GM18909 (cell line): Measurements from ENCODE around the gene TUG1.

Experiments used
- ATAC-seq: cut with Tn5 transposase; IDR thresholded peaks from one replicate; pipeline ENCODE4 v1.9.1; 2021; ENCODE audit warnings: mild to moderate bottlenecking; ENCODE audit not compliant: unreplicated experiment, poor library complexity

TUG1 gene

DNA sequence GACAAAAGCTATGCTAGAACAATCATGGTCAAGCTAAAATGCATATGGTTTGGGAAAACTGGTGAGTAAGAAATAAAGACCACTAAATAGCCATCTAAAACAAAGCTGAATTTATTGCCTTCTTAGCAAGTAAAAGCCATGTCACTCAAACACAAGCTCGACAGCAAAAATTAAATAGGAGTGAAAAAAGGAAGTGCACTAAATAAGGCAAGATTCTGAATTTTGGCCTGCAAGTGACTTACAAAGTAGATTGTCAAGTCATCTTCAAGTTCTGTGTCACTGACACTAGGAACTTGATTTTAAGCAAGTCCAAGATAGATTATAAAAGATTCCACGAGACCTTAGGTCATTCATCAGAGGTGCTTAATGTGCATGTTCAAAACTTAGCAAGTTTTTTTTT lies 27.4 kb downstream of the TUG1 start:
- no peak for ATAC-seq

DNA sequence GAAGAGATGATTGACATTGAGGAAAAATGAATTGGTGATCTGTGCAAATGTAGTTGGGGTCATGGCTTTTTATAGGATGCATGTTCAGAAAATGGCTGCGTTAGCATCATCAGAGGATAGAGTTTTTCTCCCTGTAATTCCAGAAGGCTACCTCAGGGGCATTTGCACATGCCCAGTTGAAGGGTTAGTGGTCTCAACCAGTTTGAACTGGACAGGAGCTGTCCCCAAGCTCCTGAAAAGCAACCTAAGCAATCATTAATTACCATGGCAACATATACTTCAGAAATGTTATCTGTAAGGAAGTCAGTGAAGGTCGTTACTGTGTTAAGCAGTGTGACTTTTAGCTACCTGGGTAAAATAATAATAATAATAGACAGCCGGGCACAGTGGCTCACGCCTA lies 29.3 kb downstream of the TUG1 start:
- no peak for ATAC-seq

DNA sequence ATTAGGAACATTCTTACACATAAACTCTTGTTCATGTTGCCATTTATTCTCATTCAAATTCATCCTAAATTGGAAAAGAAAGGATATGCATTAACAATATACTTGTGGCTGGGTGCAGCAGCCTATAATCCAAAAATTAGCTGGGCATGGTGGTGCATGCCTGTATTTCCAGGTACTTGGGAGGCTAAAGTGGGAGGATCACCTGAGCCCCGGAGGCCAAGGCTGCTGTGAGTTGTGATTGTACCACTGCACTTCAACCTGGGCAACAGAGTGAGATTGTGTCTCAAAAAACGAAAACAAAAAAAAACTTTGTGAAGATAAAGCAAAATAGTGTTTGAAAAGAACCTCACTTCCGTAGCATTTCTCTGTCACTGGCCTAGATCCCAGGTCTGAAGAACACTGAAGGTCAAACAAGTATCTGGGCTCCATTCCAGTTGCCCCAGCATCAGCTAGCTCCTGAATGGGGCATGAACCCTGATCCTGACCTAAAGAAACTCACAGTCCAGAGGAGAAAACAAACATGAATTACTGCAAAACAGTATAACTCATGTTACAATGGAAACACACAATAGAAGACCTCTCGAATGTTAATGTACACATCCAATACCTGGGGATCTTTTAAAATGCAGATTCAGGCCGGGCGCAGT lies 32.2 kb downstream of the TUG1 start:
- no peak for ATAC-seq

DNA sequence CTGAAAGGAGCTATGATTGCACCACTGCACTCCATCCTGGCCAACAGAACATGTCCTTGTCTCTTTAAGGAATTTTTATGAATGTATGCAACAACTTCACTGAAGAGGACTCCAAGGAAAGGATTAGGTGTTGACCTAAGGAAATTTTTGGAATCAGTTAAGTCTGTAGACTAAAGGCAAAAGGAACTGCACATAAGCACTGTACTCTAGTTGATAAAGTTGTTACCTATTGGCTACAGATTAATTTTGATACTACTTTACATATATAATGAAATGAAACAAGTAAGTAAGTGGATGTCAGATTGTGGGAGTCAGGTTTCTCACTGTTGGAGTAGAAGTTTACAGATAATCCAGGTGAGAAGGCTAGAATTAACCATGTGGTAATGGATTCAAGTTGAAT lies 36.5 kb downstream of the TUG1 start:
- no peak for ATAC-seq

DNA sequence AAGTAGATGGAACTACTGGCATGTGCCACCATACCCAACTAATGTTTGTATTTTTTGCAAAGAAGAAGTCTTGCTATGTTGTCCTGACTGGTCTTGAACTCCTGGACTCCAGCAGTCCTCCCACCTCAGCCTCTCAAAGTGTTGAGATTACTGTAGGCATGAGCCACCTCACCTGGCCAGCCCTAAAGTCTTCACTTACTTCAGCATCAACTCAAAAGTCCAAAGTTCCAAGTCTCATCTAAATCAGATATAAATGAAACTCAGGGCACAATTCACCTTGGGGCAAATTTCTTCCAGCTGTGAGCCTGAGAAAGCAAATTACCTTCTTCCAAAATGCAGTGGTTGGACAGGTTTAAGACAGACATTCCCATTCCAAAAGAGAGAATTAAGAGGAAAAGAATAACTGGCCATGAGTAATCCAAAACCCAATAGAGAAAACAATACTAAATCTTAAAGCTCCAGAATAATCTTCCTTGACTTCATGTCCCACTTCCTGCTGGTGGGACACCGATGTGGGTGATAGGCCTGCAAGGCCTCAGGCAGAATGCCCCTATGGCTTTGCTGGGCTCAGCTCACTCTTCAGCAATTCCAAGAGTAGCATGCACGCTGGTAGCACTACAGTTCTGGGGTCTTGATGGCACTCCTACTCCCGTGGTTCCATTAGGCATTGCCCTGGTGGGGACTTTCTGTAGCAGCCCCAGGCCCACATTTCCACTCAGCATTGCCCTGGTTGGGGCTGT lies 50.3 kb downstream of the TUG1 start:
- ATAC-seq = no peak

DNA sequence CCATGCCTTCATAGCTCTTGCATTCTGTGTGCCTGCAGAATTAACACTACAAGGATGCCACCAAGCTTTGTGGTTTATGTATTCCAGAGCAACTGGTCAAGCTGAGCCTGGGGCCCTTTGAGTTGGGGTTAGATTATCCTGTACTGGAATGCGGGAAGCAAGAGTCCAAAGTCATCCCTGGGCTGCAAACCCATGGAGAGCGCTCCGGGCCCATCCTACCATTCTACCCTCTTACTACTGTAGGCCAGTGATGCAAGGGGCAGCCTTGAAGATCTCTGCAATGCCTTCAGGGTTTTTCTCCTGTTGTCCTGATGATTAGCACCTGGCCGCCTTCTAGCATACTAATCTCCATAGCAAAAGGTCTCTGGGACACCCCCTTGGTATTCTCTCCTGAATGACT lies 51.3 kb downstream of the TUG1 start:
- no peak for ATAC-seq

DNA sequence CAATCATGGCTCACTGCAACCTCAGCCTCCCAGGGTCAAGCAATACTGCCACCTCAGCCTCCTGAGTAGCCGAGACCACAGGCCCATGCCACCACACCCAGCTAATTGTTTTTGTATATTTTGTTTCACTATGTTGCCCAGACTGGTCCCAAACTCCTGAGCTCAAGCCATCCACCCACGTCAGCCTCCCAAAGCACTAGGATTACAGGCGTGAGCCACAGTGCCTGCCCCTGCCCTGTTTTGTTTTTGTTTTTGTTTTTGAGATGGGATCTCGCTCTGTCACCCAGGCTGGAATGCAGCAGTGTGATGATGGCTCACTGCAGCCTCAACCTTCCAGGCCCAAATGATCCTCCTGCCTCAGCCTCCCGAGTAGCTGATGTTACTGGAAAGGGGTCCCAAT lies 53.5 kb downstream of the TUG1 start:
- no peak for ATAC-seq
